GM10266 (cell line): ENCODE results near the gene PIAS4.

Experiments
- DNase-seq: peaks from one replicate; pipeline ENCODE4 v3.0.0; 2012; ENCODE audit errors: extremely low spot score
- CTCF ChIP-seq: IDR thresholded peaks from 2 replicates; pipeline ENCODE4 v1.5.1; 2012; ENCODE audit warnings: mild to moderate bottlenecking, low read depth; ENCODE audit not compliant: control insufficient read depth, insufficient read depth; ENCODE audit errors: missing control alignments

PIAS4 gene

GRCh38 chr19:3975144-3975543 is 32.4 kb upstream of the PIAS4 start:
- no peak for DNase-seq
- TF ChIP-seq CTCF = no peak

- no peak for TF ChIP-seq CTCF
- DNase-seq = no peak
Observed at GRCh38 chr19:3975637-3976087, 31.9 kb upstream of the PIAS4 start.

GRCh38 chr19:3976495-3977241 is 30.9 kb upstream of the PIAS4 start:
- no peak for DNase-seq
- TF ChIP-seq CTCF = no peak

GRCh38 chr19:3977242-3978143 is 30.0 kb upstream of the PIAS4 start:
- no peak for DNase-seq
- TF ChIP-seq CTCF = no peak

- TF ChIP-seq CTCF = no peak
- DNase-seq = no peak
Observed at GRCh38 chr19:3978145-3978544, 29.4 kb upstream of the PIAS4 start.

- no peak for TF ChIP-seq CTCF
Observed at GRCh38 chr19:3979289-3979673, 28.3 kb upstream of the PIAS4 start.

More at GRCh38 chr19:3979289-3979673, 28.3 kb upstream of the PIAS4 start:
- no peak for DNase-seq
